GM19035 (cell line): ENCODE data around the gene MEGF8.
A peak's percentile ranks its signal among the peaks of the same experiment; 100 is the strongest.

Experiments used
- ATAC-seq: cut with Tn5 transposase; IDR thresholded peaks from one replicate; pipeline ENCODE4 v1.9.1; 2021; ENCODE audit not compliant: unreplicated experiment

MEGF8 gene

DNA sequence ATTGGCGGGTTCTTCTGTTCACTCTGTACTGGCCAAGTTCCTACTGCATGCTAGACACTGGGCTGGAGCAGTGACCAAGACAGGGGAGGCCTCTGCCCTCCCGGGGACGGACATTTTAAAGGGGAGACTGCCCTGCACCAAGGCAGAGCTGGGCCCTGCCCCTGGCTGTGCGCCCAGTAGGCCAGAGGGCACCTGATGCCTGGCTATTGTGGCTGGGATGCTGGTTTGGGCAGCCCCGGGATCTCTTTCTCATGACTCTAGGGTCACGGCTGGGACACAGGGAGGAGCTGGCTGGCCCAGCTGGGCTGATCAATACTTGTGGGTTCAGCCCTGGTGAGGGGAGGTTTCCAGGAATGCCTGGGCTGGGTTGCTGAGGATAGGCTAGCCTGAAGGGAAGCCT, 84.0 kb downstream of the MEGF8 start:
- ATAC-seq, result no peak

DNA sequence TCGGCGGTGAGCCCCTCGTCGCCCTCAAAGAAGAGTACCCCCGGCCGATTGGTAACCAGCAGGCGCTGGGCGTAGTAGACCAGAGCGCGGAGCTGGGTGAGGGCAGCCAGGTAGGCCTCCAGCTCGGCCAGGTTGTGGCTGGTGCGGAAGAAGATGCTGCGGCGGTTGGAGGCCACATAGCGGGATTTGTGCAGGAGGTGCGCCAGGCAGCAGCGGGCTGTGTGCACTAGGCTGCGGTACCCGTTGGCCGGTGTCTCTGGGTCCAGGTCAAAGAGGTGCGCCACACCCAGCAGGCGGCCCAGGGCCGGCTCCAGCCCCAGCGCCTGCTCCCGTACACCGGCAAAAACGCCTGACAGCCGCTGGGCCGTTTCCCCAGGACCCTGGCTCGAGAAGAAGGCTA, 84.9 kb downstream of the MEGF8 start:
- no peak for ATAC-seq

DNA sequence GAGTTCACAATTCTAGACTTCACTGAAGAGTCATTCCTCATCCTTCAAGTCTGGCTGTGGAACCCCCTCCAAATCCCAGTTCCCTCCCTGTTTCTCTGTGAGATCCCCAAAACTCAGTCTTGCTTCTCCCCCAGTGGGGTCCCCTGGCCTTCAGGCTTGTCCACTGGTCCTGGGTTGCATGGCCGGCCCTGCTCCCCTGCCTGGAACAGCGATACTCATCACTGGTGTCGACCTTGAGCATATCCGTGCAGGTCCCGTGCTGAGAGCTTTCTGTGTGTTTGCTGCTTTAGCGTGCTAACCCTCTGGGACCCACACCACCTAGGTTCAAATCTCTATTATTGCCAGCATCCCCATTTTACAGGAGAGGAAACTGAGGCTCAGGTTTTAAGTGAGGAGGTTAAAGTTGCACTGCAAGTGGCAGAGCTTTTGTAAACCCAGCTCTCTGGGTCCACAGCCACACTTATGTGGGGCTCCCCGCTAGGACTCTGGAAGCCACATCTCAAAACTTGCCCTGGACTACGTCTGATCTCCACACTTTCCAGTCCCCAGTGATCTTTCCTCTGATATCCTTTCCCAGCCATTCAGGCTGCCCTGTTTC, 86.2 kb downstream of the MEGF8 start:
- ATAC-seq, result no peak

DNA sequence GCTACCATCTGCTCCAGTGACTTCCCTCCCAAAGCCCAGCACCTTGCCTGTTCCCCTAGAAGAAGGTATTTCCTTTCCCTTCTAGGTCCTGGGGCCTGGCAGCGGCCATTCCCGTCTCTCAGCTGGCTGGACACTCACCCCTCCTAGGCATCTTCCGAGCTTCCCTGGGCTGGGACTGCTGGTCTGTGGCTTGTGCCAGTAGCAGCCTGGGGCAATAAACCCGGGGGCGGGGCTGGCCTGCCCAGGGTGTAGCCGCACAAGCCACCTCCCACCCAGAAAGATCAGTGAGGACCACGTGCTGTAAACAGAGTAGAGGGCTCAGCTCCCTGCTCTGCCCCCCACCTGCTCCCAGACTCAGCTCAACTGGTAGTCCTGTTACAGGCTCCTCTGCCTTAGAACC, 86.8 kb downstream of the MEGF8 start:
- ATAC-seq, result no peak

DNA sequence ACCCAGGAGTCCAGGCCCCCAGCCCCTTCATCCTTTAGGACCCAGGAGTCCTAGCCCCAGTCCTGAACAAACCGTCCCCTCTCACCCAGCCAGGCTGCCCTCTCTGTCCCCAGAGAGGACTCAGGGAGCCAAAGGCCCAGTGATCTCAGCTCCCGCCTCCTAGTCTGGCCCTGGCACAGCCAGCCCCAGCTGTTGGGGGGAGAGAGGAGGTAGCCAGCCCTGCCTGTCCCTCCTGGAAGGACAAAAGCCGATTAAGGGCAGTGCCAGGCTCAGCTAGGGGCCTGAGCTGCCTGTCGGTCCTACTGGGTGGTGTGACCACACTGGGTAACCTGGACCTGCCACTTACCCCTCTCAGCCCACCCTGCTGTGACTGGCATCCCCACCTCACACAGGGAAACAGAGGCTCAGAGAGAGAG, 87.2 kb downstream of the MEGF8 start:
- no peak for ATAC-seq

DNA sequence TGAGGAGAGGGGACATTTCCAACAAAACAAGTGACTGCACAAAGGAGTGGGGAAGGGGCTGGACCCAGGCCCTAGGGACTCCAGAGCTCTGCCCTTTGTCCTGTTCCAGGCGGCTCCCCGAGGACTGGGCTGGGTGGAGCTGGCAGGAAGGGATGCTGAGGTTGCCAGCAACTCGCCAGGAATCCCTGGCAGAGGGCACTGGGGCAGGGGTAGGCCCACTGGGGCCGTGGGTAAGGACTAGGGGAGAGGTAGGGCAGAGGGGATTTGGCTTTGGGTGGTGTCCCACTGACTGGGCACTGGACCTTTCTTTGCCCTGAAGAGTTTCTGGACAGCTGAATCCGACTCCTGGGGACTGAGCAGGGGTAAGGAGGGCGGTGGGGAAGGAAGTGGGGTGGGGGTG, 93.9 kb downstream of the MEGF8 start:
- ATAC-seq, result no peak

DNA sequence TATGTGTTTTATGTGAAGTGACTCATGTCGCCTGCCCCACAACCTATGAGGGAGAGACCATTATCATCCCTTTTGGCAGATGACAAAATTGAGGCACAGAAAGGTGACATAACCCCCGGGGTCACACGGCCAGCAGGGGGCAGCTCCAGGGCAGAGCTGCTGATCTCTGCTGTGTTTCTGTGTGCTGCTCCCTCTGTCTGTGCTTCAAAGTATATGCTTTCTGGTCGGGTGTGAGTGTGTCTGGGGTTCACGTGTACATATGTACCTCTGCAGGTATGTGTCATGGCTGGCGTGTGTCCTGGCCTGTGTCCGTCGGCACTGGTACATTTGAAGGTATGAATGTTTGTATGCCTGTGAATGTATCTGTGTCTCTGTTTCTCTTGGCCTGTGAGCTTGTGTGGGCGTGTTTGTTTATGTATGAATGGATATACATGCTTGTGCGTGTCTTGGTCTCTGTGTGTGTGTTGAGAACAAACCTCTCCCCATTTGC, 94.7 kb downstream of the MEGF8 start:
- no peak for ATAC-seq

DNA sequence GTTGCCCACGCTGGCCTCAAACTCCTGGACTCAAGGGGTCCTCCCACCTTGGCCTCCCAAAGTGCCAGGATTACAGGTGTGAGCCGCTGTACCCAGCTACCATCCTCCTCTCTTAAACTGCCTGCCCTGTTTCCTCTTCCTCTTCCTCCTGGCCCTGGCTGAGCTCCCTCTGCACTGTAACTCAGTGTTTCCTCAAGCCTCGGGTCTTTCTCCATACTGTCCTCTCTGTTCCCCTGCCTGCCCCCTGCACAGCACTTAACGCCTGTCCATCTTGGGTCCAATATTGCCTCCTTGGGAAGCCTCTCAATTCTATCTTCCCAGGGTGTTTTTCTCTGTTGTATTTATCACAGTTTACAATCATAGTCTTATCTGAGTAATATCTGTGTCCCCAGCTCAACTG, 95.7 kb downstream of the MEGF8 start:
- ATAC-seq, result no peak

DNA sequence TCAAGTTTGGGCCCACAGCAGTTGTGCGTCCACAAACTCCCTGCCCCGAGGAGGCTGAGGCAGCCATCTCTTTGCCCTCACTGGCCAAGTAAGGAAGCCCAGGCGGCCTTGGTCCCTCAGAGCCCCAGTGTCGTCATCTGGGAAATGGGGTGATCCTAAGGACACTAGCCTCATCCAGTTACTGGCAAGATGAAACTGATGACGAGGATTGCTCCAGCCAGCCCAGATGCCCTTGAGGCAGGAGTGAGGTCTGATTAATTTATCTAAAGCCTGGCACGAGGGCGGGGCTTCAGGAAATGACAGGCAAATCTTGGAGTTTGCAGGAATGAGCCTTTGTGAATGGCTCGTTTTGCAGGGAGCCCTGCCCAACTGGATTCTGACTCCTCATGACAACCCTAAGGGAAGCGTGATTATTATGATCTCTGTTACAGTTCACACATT, 96.2 kb downstream of the MEGF8 start:
- no peak for ATAC-seq

DNA sequence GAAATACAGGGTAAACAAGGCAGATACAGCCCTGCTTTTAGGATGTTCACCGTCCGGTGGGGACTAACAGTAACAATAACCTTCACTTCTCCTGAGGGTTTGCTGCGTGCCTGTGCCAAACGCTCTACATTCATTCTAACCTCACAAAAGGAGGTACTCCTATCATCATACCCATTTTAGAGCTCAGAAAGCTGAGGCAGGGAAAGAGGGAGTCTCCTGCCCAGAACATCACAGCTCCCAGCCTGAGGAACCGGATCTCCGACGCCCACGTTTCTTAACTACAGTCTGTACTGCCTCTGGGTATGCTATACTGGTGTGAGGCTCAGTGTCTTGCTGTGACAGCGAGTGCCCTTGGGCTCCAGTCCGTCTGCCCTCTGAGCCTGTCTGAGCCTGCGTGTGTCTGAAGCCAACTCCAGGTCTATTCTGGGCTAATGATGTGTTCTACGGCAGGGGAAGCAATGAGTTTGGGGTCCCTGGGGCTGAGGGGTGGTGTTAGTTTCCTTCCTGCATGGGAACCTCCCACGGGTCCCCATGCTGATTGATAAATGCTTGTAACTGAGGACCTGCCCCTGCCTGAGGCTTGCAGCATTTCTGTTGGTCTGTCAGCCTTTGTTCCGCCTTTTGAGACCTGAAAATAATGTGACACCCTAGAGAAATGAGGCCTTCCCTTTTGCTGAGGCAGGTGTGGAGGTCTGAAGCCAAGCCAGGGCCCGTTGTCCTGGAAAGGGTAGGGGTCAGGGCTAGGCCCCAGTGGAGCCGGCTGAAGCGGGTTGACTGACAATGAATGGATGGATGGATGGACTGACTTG, 96.9 kb downstream of the MEGF8 start:
- ATAC-seq, result peak; percentile 1

DNA sequence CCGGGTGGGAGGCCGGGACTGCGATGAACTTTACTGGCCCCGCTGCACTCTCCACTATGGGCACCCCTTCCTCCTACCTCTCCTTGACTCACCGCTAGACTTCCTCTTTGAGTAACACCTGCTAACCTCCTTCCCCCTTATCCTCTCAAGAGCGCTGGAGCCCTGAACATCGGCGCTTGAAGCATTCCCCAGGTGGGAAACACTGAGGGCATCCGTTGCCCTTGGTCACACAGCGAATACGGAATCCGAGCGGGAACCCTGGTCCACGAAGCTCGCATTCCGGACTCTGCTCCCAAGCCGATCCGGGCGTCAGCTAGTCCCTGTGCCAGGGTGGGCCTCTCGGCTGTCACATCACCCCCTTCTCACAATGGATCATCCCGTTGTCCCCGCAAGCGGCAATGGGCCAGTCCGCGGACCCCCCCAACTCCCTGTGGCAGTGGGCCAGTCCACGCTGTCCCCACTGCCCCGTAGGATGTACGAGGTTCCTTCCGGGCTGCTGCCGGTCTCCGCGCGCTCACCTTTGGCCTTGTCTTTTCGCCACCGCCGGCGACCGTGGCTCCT, 97.5 kb downstream of the MEGF8 start:
- peak; percentile 32 for ATAC-seq

DNA sequence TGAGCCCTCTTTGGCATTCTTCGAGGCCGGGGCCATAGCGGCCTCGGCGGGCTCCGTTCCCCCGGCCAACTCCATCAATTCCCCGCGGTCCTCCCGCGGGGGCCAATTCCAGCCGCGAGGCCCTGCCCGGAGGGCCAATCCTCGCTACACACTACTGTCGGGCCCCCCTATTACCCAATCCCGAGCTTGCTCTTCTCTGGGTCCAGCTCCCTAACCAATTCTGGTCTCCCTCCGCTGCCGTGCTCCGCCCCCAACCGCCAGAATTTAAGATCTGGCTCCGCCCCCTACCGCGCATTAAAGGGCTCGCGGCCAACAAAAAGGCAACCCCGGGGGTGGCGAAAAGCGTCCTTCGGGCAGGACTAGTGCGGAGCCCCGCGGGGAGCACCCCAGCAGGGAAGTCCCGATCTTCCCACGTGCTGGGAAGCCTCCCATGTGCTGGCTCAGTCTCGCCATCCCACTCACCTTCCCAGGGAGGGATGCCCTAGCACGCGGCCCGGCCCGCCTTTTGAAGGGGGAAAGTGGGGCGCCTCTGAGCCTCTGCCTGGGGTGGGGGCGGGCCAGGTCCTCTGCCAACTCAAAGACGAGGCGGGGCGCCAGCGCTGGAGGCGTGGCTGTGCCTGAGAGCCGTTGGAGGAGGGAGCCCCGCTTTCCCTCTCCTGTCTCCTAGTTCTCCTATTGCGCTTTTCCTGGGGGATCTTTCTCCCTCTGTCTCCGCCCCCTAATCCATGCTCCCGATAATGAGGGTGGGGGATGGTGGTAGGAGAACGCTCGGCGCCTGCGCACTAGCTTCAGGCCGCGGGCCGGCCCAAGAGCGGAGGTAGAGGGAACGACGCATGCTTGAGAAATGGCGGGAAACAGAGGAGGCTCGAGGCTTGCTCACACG, 98.3 kb downstream of the MEGF8 start:
- peak; percentile 92 for ATAC-seq

DNA sequence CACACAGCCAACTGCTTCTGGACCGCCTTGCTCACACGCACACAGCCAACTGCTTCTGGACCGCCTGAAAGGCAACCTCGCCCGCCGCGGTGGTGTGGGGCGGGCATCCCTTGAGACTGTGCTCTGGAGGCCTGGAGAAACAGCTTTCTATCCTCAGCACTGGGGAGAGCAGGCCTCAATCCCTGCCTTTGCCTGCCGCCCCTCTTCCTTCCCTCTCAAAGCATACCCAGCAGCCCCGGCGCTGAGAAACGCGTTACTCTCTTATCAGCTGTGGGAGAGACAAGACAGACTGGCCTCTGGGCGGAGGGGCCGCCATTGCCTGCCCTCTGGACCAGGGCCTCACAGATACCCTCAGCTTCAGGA, 98.9 kb downstream of the MEGF8 start:
- ATAC-seq, result no peak

DNA sequence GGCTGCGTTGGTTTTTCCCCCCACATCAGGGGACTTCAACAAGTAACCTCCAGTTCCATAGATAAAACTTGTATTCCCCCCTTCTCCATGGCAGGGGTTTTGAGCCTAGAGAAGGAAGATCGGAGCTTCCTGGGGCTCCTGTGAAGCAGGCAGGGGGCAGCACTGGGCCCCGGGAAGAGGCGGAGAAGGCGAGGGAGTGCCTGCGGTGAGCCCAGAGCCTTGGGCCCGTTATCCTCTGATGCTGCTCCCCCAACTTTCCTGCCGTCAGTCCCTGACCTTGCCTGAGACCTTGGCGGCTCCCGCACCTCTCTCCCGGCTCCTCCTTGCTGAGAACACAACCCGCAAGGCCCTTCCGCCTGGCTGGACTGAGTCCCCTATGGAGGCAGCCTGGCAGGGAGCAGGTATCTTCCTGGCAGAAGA, 99.3 kb downstream of the MEGF8 start:
- ATAC-seq, result no peak

DNA sequence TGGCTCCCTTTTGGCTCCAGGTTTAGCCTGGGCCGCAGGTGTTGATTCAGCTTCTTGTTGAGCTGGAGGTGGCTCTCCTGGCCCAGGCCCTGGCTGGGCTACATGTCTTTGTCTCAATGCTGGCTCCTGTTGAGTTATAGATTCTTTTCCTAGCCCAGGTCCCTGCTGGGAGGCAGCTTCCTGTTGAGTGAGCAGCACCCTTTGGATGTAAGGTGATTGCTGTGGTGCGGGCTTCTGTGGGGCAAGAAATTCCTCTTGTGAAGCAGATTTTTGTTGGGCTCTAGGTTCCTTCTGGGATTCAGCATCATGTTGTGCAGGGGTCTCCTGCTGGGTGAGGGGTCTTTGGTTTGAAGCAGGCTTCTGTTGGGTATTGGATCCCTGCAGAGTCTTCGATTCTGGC, 101.2 kb downstream of the MEGF8 start:
- no peak for ATAC-seq

DNA sequence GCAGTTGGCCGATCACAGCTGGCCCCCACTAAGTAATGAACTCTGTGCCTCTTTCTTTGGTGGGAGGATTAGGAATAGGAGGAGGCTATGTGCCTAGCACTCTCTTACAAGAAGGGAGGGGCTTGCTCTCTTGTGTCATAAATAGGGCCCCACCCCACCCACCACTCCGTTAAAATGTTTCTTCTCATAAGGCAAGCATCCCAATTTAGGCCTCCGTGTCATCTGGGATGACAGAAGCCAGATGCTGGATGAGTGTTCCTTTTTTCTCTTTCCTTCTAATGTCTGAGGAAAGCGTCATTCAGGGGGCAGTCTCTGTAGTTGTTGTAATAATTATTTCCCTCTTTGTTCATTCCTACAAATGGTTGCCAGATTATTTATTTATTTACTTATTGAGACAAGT, 101.9 kb downstream of the MEGF8 start, which contains the start of gene LIPE:
LIPE (minus strand) TSS at position 76 of the 400 bp plus-strand sequence. CDS start 239 bp downstream, outside the sequence.
- no peak for ATAC-seq
